Loucy (cell line): ENCODE results near the gene XPNPEP1.

Experiments
- H2AFZ ChIP-seq: fragments of 200-600 bp; sonication (generic); 2 replicates; pipeline ENCODE4 v1.6.0; 2016; ENCODE audit warnings: antibody characterized with exemption, mild to moderate bottlenecking, low read length, moderate library complexity
- H3F3A ChIP-seq: fragments of 200-600 bp; 2 replicates; pipeline ENCODE4 v1.6.0; 2016; ENCODE audit warnings: antibody characterized with exemption, low read depth, mild to moderate bottlenecking
- H3K27me3 ChIP-seq: fragments of 200-600 bp; sonication (generic); 2 replicates; pipeline ENCODE4 v1.6.1; 2014; ENCODE audit warnings: low read length, mild to moderate bottlenecking; ENCODE audit not compliant: insufficient read depth, poor library complexity, severe bottlenecking
- H3K36me3 ChIP-seq: fragments of 200-600 bp; sonication (generic); 2 replicates; pipeline ENCODE4 v1.6.1; 2016; ENCODE audit warnings: low read length; ENCODE audit not compliant: insufficient read depth
- H3K4me1 ChIP-seq: fragments of 200-600 bp; sonication (generic); 2 replicates; pipeline ENCODE4 v1.5.1; 2014; ENCODE audit warnings: low read length, mild to moderate bottlenecking; ENCODE audit not compliant: insufficient read depth, poor library complexity, severe bottlenecking
- H3K4me2 ChIP-seq: fragments of 200-600 bp; sonication (generic); 2 replicates; pipeline ENCODE4 v1.6.0; 2014; ENCODE audit warnings: antibody characterized with exemption, low read length, low read depth, mild to moderate bottlenecking; ENCODE audit not compliant: poor library complexity, severe bottlenecking
- H3K4me3 ChIP-seq: fragments of 200-600 bp; sonication (generic); 2 replicates; pipeline ENCODE4 v1.5.1; 2014; ENCODE audit warnings: low read length, mild to moderate bottlenecking, mixed read lengths; ENCODE audit not compliant: poor library complexity, severe bottlenecking
- H3K79me2 ChIP-seq: fragments of 200-600 bp; sonication (generic); 2 replicates; pipeline ENCODE4 v1.6.1; 2014; ENCODE audit warnings: low read length; ENCODE audit not compliant: insufficient read depth
- H3K9ac ChIP-seq: fragments of 200-600 bp; sonication (generic); 2 replicates; pipeline ENCODE4 v1.6.0; 2014; ENCODE audit warnings: mild to moderate bottlenecking, low read depth, low read length, moderate library complexity; ENCODE audit not compliant: poor library complexity, severe bottlenecking
- H3K9me2 ChIP-seq: fragments of 200-600 bp; sonication (generic); replicated peaks from 2 replicates; pipeline ENCODE4 v1.6.1; 2016; ENCODE audit warnings: low read depth, low read length, mixed read lengths
- H3K9me3 ChIP-seq: fragments of 200-600 bp; sonication (generic); 2 replicates; pipeline ENCODE4 v1.6.1; 2014; ENCODE audit warnings: mild to moderate bottlenecking, antibody characterized with exemption, low read length, low read depth; ENCODE audit not compliant: insufficient read depth
- H4K20me1 ChIP-seq: fragments of 200-600 bp; sonication (generic); 2 replicates; pipeline ENCODE4 v1.6.0; 2014; ENCODE audit warnings: antibody characterized with exemption, low read length, mild to moderate bottlenecking; ENCODE audit not compliant: insufficient read depth, poor library complexity, severe bottlenecking
- EZH2phosphoT487 ChIP-seq: fragments of 200-600 bp; IDR thresholded peaks from 2 replicates; pipeline ENCODE4 v1.6.1; 2018; ENCODE audit warnings: antibody characterized with exemption, mild to moderate bottlenecking, moderate library complexity, borderline replicate concordance
- TF ChIP-seq, protein P1 (sequence below): fragments of 200-600 bp; sonication (generic); conservative IDR thresholded peaks from 2 replicates; pipeline ENCODE4 v1.5.1; 2014; ENCODE audit warnings: mild to moderate bottlenecking, antibody characterized with exemption, low read length

The XPNPEP1 gene

GRCh38 chr10:109962247-109962646, 38.9 kb upstream of the XPNPEP1 start:
- no peaks in the 10 kb centered on the region for H3K9me2 ChIP-seq
- H2AFZ ChIP-seq, result no peak overlapping the region
- no peaks in the 10 kb centered on the region for H3K4me1 ChIP-seq
- no peak overlapping the region for H3K9ac ChIP-seq
- H3K4me2 ChIP-seq, result no peak overlapping the region
- H3K9me3 ChIP-seq, result no peaks in the 10 kb centered on the region
- no peaks in the 10 kb centered on the region for H4K20me1 ChIP-seq
- H3K27me3 ChIP-seq, result no peaks in the 10 kb centered on the region
- H3F3A ChIP-seq, result no peaks in the 10 kb centered on the region
- H3K79me2 ChIP-seq, result no peaks in the 10 kb centered on the region
- H3K4me3 ChIP-seq, result no peak overlapping the region
- no peaks in the 10 kb centered on the region for H3K36me3 ChIP-seq
- TF ChIP-seq, protein P1, sequence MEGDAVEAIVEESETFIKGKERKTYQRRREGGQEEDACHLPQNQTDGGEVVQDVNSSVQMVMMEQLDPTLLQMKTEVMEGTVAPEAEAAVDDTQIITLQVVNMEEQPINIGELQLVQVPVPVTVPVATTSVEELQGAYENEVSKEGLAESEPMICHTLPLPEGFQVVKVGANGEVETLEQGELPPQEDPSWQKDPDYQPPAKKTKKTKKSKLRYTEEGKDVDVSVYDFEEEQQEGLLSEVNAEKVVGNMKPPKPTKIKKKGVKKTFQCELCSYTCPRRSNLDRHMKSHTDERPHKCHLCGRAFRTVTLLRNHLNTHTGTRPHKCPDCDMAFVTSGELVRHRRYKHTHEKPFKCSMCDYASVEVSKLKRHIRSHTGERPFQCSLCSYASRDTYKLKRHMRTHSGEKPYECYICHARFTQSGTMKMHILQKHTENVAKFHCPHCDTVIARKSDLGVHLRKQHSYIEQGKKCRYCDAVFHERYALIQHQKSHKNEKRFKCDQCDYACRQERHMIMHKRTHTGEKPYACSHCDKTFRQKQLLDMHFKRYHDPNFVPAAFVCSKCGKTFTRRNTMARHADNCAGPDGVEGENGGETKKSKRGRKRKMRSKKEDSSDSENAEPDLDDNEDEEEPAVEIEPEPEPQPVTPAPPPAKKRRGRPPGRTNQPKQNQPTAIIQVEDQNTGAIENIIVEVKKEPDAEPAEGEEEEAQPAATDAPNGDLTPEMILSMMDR, result no peak
- no peak for TF ChIP-seq EZH2phosphoT487

GRCh38 chr10:109961174-109962001, 38.1 kb upstream of the XPNPEP1 start:
- H3K79me2 ChIP-seq, result no peaks in the 10 kb centered on the region
- H3K9me2 ChIP-seq, result no peaks in the 10 kb centered on the region
- no peaks in the 10 kb centered on the region for H3K4me1 ChIP-seq
- H3K9ac ChIP-seq, result no peak overlapping the region
- H3K27me3 ChIP-seq, result no peaks in the 10 kb centered on the region
- no peak overlapping the region for H3K4me3 ChIP-seq
- no peaks in the 10 kb centered on the region for H4K20me1 ChIP-seq
- H3K36me3 ChIP-seq, result no peaks in the 10 kb centered on the region
- no peak overlapping the region for H3K4me2 ChIP-seq
- no peaks in the 10 kb centered on the region for H3K9me3 ChIP-seq
- no peaks in the 10 kb centered on the region for H3F3A ChIP-seq
- TF ChIP-seq, protein P1, result no peak
- no peak for TF ChIP-seq EZH2phosphoT487
- no peak overlapping the region for H2AFZ ChIP-seq

DNA sequence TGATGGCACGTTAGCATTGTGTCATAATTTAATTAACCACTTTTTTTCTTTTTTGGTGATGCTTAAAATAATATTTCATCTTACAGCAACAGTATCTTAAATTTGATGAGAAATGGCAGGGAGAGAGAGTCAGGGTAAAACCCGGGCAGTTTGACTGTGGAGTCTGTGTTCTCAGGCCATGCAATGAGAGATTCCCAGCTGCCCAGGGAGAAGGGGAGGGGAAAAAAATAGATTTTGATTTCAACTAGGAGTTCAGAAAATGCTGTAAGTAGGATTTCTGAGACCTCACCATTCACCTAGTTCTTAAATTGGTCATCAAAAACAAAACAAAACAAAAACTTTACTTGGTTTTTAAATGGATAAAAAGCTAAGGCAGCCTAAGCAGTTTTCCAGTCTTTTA, 37.4 kb upstream of the XPNPEP1 start:
- Histone ChIP-seq H3K4me2 (no peak overlapping the region), H4K20me1 (no peaks in the 10 kb centered on the region), H3F3A (no peaks in the 10 kb centered on the region), H3K27me3 (no peaks in the 10 kb centered on the region), H3K79me2 (no peaks in the 10 kb centered on the region), H3K9ac (no peak overlapping the region), H3K4me3 (no peak overlapping the region), H3K4me1 (no peaks in the 10 kb centered on the region), H3K36me3 (no peaks in the 10 kb centered on the region), H3K9me2 (no peaks in the 10 kb centered on the region), H3K9me3 (no peaks in the 10 kb centered on the region), H2AFZ (no peak overlapping the region)
- no peak for TF ChIP-seq EZH2phosphoT487
- TF ChIP-seq, protein P1, result no peak
